IMR-90 (cell line): ENCODE measurements around the gene TMCO2. TPM values are rescaled to one million over a fixed set of nuclear protein-coding genes. Genes with fewer than 3 reads are reported as not detected.

ENCODE experiments used
- ATAC-seq: fragments of 200-7000 bp; cut with Tn5 transposase; 2 replicates; pipeline ENCODE4 v1.9.1; 2020; ENCODE audit warnings: low read depth, mild to moderate bottlenecking, moderate library complexity
- BruUV-seq: library from RNA; stranded (reverse); fragments of 400-500 nt; replicated peaks from 2 replicates; lab custom pipeline; 2021; lab: Mats Ljungman, UMichigan
- CTCF ChIA-PET: fragments of 300-600 bp; formaldehyde crosslinking; extraction: SDS; loops from one replicate; lab custom pipeline; 2021; ENCODE audit warnings: antibody characterized with exemption; lab: Yijun Ruan, JAX
- POLR2A ChIA-PET: fragments of 300-600 bp; sonication (Branson Sonifier 250); formaldehyde crosslinking; loops from one replicate; lab custom pipeline; 2022; ENCODE audit warnings: antibody characterized with exemption; ENCODE audit not compliant: unreplicated experiment; lab: Charles Lee
- DNase-seq: peaks from one replicate; pipeline ENCODE4 v3.0.0; 2013
- H2AFZ ChIP-seq: replicated peaks from 2 replicates; pipeline ENCODE3; 2013; ENCODE audit warnings: low read length, mild to moderate bottlenecking; ENCODE audit not compliant: poor library complexity
- H2AK5ac ChIP-seq: 2 replicates; pipeline ENCODE4 v1.6.1; 2013; ENCODE audit warnings: low read depth, low read length, inconsistent platforms
- H2AK9ac ChIP-seq: replicated peaks from 2 replicates; pipeline ENCODE3; 2013; ENCODE audit warnings: mild to moderate bottlenecking, low read depth, low read length, moderate library complexity; ENCODE audit not compliant: poor library complexity
- H2BK120ac ChIP-seq: 2 replicates; pipeline ENCODE4 v1.6.1; 2013; ENCODE audit warnings: low read depth, low read length, inconsistent platforms
- H2BK15ac ChIP-seq: 3 replicates; pipeline ENCODE4 v1.6.1; 2013; ENCODE audit warnings: low read depth, low read length, inconsistent platforms
- H2BK20ac ChIP-seq: 2 replicates; pipeline ENCODE4 v1.6.1; 2013; ENCODE audit warnings: low read depth, mild to moderate bottlenecking, inconsistent platforms, low read length, moderate library complexity
- H2BK5ac ChIP-seq: 2 replicates; pipeline ENCODE4 v1.6.1; 2013; ENCODE audit warnings: mild to moderate bottlenecking, low read depth, low read length, inconsistent platforms; ENCODE audit not compliant: poor library complexity, severe bottlenecking
- H3K14ac ChIP-seq: replicated peaks from 2 replicates; pipeline ENCODE4 v1.6.1; 2013; ENCODE audit warnings: low read depth, low read length, inconsistent platforms
- H3K18ac ChIP-seq: 2 replicates; pipeline ENCODE4 v1.6.1; 2013; ENCODE audit warnings: low read depth, low read length, control low read depth
- H3K23ac ChIP-seq: 2 replicates; pipeline ENCODE4 v1.6.1; 2013; ENCODE audit warnings: low read depth, low read length, inconsistent platforms
- H3K27ac ChIP-seq: 2 replicates; pipeline ENCODE4 v1.5.1; 2013; ENCODE audit warnings: mild to moderate bottlenecking, control low read depth, low read length; ENCODE audit not compliant: insufficient read depth
- H3K27me3 ChIP-seq: 2 replicates; pipeline ENCODE4 v1.6.1; 2013; ENCODE audit warnings: low read length; ENCODE audit not compliant: control insufficient read depth, insufficient read depth
- H3K36me3 ChIP-seq: 2 replicates; pipeline ENCODE4 v1.6.1; 2013; ENCODE audit warnings: low read length, mixed read lengths; ENCODE audit not compliant: control insufficient read depth, insufficient read depth
- H3K4ac ChIP-seq: 2 replicates; pipeline ENCODE4 v1.6.1; 2013; ENCODE audit warnings: low read depth, low read length, inconsistent platforms
- H3K4me1 ChIP-seq: 2 replicates; pipeline ENCODE4 v1.6.1; 2013; ENCODE audit warnings: low read length, mixed read lengths; ENCODE audit not compliant: control insufficient read depth, insufficient read depth
- H3K4me2 ChIP-seq: 2 replicates; pipeline ENCODE4 v1.6.1; 2013; ENCODE audit warnings: low read depth, mild to moderate bottlenecking, control low read depth, low read length, moderate library complexity
- H3K4me3 ChIP-seq: 2 replicates; pipeline ENCODE4 v1.5.1; 2013; ENCODE audit warnings: low read depth, mild to moderate bottlenecking, control low read depth, low read length, moderate library complexity; ENCODE audit not compliant: insufficient read depth
- H3K56ac ChIP-seq: 2 replicates; pipeline ENCODE4 v1.6.1; 2013; ENCODE audit warnings: low read length, inconsistent platforms; ENCODE audit not compliant: insufficient read depth; ENCODE audit errors: extremely low read depth
- H3K79me1 ChIP-seq, 2 experiments: 2 replicates each; pipeline ENCODE4 v1.6.1; 2013; ENCODE audit warnings: low read length in 2 of 2, inconsistent platforms in 1 of 2, low read depth in 1 of 2
- H3K9ac ChIP-seq: 2 replicates; pipeline ENCODE4 v1.6.1; 2013; ENCODE audit warnings: low read depth, low read length, control low read depth
- H3K9me1 ChIP-seq: 2 replicates; pipeline ENCODE4 v1.6.1; 2013; ENCODE audit warnings: low read length, inconsistent platforms; ENCODE audit not compliant: insufficient read depth
- H3K9me3 ChIP-seq: 2 replicates; pipeline ENCODE4 v1.6.1; 2013; ENCODE audit warnings: low read length; ENCODE audit not compliant: control insufficient read depth, insufficient read depth
- H4K20me1 ChIP-seq: 2 replicates; pipeline ENCODE4 v1.6.1; 2013; ENCODE audit warnings: low read length, inconsistent platforms; ENCODE audit not compliant: insufficient read depth
- H4K5ac ChIP-seq: 2 replicates; pipeline ENCODE4 v1.6.1; 2013; ENCODE audit warnings: mild to moderate bottlenecking, low read depth, low read length, control low read depth
- H4K8ac ChIP-seq, 2 experiments: 2 replicates each; pipeline ENCODE4 v1.6.1; 2013; ENCODE audit warnings: low read depth in 2 of 2, low read length in 2 of 2, control low read depth in 1 of 2, inconsistent platforms in 1 of 2
- H4K91ac ChIP-seq: 2 replicates; pipeline ENCODE4 v1.6.1; 2013; ENCODE audit warnings: low read depth, low read length, inconsistent platforms; ENCODE audit not compliant: insufficient read depth
- BHLHE40 ChIP-seq: fragments of 150-350 bp; IDR thresholded peaks from 2 replicates; pipeline ENCODE4 v1.6.1; 2016; ENCODE audit warnings: mild to moderate bottlenecking, low read depth, low read length
- CHD1 ChIP-seq: IDR thresholded peaks from 2 replicates; pipeline ENCODE4 v1.6.1; 2012; ENCODE audit warnings: low read depth, low read length, improper control_type of control experiment
- CTCF ChIP-seq: conservative IDR thresholded peaks from 2 replicates; pipeline ENCODE4 v1.5.1; 2012; ENCODE audit warnings: mild to moderate bottlenecking, low read depth, low read length, improper control_type of control experiment
- MAFK ChIP-seq: IDR thresholded peaks from 2 replicates; pipeline ENCODE4 v1.6.1; 2012; ENCODE audit warnings: low read depth, low read length, improper control_type of control experiment
- NFE2L2 ChIP-seq: fragments of 150-350 bp; IDR thresholded peaks from 2 replicates; pipeline ENCODE4 v1.6.1; 2016; ENCODE audit warnings: low read depth, mild to moderate bottlenecking, low read length
- POLR2A ChIP-seq: IDR thresholded peaks from 2 replicates; pipeline ENCODE4 v1.6.1; 2012; ENCODE audit warnings: mild to moderate bottlenecking, low read depth, low read length
- RCOR1 ChIP-seq: IDR thresholded peaks from 2 replicates; pipeline ENCODE4 v1.6.1; 2012; ENCODE audit warnings: mild to moderate bottlenecking, low read length, improper control_type of control experiment; ENCODE audit not compliant: insufficient replicate concordance
- SMC3 ChIP-seq: fragments of 150-350 bp; IDR thresholded peaks from 2 replicates; pipeline ENCODE4 v1.6.1; 2016; ENCODE audit warnings: low read depth, mild to moderate bottlenecking, antibody characterized with exemption, low read length, moderate library complexity
- USF2 ChIP-seq: fragments of 150-350 bp; IDR thresholded peaks from 2 replicates; pipeline ENCODE4 v1.6.1; 2017; ENCODE audit warnings: mild to moderate bottlenecking, antibody characterized with exemption, low read length, low read depth
- WGBS, 2 experiments: methylation state at CpG; one replicate each; pipeline versions ENCODE4 v1.1.5 to v1.1.7; 2013; ENCODE audit warnings: missing lambda C conversion rate in 2 of 2; ENCODE audit not compliant: insufficient read length in 1 of 2; ENCODE audit errors: extremely low coverage in 2 of 2; 5-methylcytosine and 5-hydroxymethylcytosine counted together
- dilution Hi-C: fragments of 300-500 bp; cut with HindIII; formaldehyde crosslinking; loops from one replicate; pipeline ENCODE4 v1.14.3; 2018; ENCODE audit warnings: low sequenced_read_pairs; ENCODE audit not compliant: unreplicated experiment
- in situ Hi-C: fragments of 300-500 bp; cut with MboI; formaldehyde crosslinking; loops from 3 replicates; pipeline ENCODE4 v1.14.3; 2019; ENCODE audit warnings: low sequenced_read_pairs, inconsistent platforms, mixed read lengths
- intact Hi-C: fragments of 100-400 bp; cut with micrococcal nuclease; formaldehyde crosslinking; loops from 2 replicates; pipeline ENCODE4 v1.10.0; 2022
- polyA plus RNA-seq, 3 experiments: library from polyadenylated mRNA; depleted of rRNA; stranded (reverse); fragments of >200 nt; gene quantifications; 2 replicates each; pipeline ENCODE4 v1.2.3, GENCODE V29; 2012; ENCODE audit warnings: low replicate concordance in 1 of 3
- total RNA-seq: library from RNA; depleted of rRNA; stranded (reverse); fragments of >200 nt; gene quantifications from 2 replicates; pipeline ENCODE4 v1.2.3, GENCODE V29; 2012

Gene TMCO2
- total and polyA plus RNA-seq, 2 of the 4 experiments (the other 2 are of a cell fraction): not detected

- H3K27me3 ChIP-seq: no peaks in the 10 kb centered on the region
- no peaks in the 10 kb centered on the region for H3K9me3 ChIP-seq
- peak overlapping the region; percentile 92 for H3K9ac ChIP-seq
- peak overlapping the region; percentile 78 for H3K27ac ChIP-seq
- peak overlapping the region; percentile 81 for H3K4me3 ChIP-seq
- peak overlapping the region; percentile 7; the same call in 1 of the 2 replicates for H2BK120ac ChIP-seq
- peak; percentile 8 for ATAC-seq
- intact Hi-C loops: loop anchor here (1.0 to 10.0 kb wide), 3 partner anchors 97 to 180 kb away; partner anchors contain the start of gene RLF
- TF ChIP-seq NFE2L2: no peak
- no peak for TF ChIP-seq POLR2A
- no peak for TF ChIP-seq BHLHE40
- TF ChIP-seq USF2: no peak
- TF ChIP-seq CTCF: no peak
- no peak for TF ChIP-seq RCOR1
- no peak for TF ChIP-seq SMC3
- no peak for TF ChIP-seq MAFK
- no peak for TF ChIP-seq CHD1
- in situ Hi-C loops: no loop called here
- peak overlapping the region; percentile 8 for H3K18ac ChIP-seq
- H4K5ac ChIP-seq: peak overlapping the region; percentile 59
- no TSS peak for BruUV-seq
- H2BK5ac ChIP-seq: peak overlapping the region; percentile 63
- H4K91ac ChIP-seq: peak overlapping the region; percentile 74
- no peak overlapping the region; the same call in 2 of the 3 replicates for H2BK15ac ChIP-seq
- H2AK5ac ChIP-seq: peak overlapping the region; percentile 63
- peaks cover 2% of the 10 kb centered on the region; the same call in 1 of the 2 replicates for H3K4me1 ChIP-seq
- H3K36me3 ChIP-seq: peaks cover 11% of the 10 kb centered on the region
- peaks cover 5% of the 10 kb centered on the region; the same call in 1 of the 2 replicates for H3K9me1 ChIP-seq
- H3K14ac ChIP-seq: peak overlapping the region; percentile 85
- peaks cover 35 to 58% of the 10 kb centered on the region in 2 experiments for H3K79me1 ChIP-seq
- dilution Hi-C loops: no loop called here
- H3K4ac ChIP-seq: peak overlapping the region; percentile 88
- DNase-seq: peak; percentile 23
- H3K23ac ChIP-seq: peak overlapping the region; percentile 91
- peak overlapping the region; percentile 86 for H3K4me2 ChIP-seq
- WGBS, 2 experiments: no CpG with 5 or more reads among the region's 10 CpGs
- ChIA-PET POLR2A (interaction anchor here (0.6 kb wide), 1 partner anchor 80 kb away, joined by 3 read pairs; no protein-coding TSS in a partner anchor), CTCF (no interaction called here)
- H2AFZ ChIP-seq: peak overlapping the region; percentile 92
- H2AK9ac ChIP-seq: peak overlapping the region; percentile 72
- peak overlapping the region; percentile 79 to 95 for H4K8ac ChIP-seq
- H4K20me1 ChIP-seq: no peaks in the 10 kb centered on the region; the same call in 1 of the 2 replicates
- H2BK20ac ChIP-seq: no peak overlapping the region
- peak overlapping the region; percentile 76 for H3K56ac ChIP-seq
Observed at GRCh38 chr1:40258445-40258769, 10.7 kb downstream of the TMCO2 start.
